GM18520 (cell line): ENCODE results near the gene WNT1.

ENCODE experiments used
- ATAC-seq: cut with Tn5 transposase; IDR thresholded peaks from one replicate; pipeline ENCODE4 v1.9.1; 2021; ENCODE audit not compliant: unreplicated experiment

Gene WNT1

DNA sequence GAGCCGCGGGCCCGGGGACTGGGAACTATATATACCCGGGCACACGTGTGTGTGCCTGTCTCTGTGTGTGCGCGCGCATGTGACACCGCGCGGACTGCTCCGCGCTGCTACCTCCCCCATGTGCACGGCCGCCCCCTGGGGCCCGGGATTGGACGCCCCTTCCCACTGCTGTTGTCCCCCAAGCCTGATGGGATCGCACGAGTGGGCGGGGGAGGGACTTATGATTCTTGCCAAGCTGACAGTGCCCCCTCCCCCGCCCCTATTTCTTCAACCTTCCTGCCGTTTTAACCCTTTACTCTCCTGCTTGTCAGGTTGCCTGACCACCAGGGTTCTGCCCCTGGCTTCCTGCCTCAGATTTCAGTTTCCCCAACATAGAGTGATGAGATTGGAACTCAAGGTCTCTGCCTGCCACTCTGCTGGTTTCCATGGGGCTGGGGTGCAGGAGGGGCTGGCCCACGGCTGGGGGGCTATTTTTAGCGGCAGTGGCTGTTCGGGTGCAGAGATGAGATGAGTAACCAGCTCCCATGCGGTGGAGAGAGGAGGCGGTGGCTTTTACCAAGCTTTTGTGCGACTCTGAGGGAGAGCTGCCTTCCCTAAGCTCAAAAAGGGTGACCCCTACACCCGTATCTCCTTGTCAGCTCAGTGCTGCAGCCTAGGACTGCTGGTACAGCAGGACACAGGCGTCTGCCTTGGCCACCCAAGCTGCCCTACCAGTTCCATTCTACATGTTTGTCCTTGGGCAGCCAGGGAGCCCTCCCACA is 21.4 kb downstream of the WNT1 start, which contains the start of gene DDN:
DDN (minus strand) TSS at position 5 of the 761 bp plus-strand sequence. CDS start 88 bp downstream, outside the sequence.
- no peak for ATAC-seq

DNA sequence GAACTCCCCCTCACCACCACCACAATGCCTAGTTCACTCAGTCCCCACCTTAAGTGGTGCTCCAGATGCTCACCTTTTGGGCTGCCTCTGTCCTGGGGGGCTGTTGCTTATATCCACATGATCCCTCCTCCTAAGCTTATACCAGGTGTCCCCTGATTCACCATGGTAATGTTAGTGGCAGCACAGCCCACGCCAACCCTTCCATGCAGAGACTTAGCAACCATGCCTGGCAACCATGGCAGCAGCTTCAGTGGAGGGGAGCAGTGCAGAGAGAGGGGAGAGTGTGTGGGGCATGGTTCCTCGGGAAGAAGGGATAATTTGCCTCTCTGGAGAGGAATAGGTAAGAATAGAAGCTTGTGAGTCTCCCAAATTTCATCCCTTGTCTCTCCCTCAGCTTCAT is 22.2 kb downstream of the WNT1 start:
- no peak for ATAC-seq

DNA sequence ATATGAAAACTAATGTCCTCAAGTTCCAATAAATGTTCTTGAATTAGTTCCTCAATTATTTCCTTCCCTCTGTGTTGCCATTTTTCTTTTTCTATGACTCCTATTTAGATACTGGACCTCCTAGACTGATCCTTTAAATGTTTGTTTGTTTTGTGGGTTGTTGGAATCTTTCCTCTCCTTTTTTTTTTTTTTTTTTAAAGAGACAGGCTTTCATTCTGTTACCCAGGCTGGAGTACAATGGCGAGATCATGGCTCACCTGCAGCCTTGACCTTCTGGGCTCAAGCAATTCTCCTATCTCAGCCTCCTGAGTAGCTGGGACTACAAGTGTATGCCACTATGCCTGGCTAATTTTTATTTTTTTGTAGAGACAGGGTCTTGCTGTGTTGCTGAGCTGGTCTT is 30.8 kb downstream of the WNT1 start:
- ATAC-seq: no peak

DNA sequence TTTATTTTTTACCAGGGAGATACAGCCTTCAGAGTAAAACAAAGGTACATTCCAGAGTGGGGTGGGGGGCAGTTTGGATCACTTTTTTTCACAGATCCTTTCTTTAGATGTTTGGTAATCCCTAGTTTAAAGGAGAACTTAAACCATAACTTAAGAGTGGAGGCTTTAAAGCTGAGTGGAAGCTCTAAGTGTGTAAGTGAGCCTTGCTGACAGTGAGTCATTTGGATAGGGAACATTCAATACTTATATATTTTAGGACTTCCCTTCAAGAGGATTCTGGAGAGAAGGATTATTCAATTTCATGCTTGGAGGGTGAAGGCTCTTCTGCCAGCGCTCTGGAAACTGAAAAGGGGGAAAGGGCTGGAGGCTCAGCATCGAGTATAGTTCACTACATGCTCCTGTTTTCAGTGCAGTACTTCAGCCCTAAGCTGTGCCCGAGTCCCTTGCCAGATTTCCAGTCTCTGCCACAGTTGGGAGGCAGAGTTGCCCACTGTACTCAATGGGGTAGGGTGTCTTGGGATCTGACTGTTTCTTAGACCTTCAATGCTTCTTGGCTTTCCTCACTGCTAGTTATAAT is 32.1 kb downstream of the WNT1 start:
- no peak for ATAC-seq

DNA sequence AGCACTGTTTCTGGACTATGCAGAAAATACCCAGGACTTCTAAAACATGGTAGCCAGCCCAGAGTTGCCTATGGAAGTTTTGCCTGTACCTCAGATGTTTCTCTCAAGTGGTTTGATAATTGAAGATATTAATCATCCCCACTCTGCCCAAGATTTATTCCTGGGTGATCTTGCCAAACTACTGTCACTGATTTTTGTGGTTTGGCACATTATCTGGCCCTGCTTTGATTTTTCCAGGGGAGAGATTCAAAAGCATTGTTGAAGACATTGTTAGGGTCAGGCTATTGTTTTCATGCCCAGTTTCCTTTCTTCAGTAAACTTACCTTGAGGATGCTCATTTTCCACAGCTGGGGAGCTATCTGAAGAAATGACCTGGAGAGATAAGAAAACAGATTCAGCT is 34.6 kb downstream of the WNT1 start:
- ATAC-seq: no peak

DNA sequence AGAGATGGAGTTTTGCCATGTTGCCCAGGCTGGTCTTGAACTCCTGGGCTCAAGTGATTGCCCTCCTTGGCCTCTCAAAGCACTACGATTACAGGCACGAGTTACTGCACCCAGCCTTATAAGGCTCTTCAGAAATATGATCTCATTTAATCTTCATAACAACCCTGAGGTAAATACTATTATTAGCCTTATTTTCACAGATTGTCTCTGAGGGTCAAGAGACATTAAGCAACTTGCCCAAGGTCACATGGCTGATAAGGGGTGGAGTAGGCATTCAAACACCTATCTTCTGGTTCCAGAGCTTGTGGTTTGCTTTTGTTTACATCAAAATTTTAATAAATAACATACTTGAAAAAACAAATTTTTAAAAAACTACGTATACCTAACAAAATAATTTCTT is 35.3 kb downstream of the WNT1 start:
- no peak for ATAC-seq

DNA sequence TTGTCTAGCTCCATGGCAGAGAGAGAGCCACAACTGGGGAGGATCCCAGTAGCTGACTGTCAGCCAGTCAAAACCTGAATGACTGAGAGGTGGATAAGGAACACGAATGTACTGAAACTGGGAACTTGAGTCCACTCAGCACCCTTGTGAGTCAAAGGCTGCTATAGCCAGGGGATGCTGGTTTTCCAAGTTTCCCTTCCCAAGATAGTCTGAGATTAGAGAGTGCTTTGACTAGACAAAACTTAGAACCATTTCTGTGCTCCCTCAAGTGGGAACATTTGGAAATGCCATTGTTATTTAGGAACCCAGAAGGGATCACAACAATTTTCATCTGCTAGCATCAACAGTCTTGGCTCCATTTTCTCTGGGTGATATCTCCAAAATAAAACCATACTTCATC is 36.4 kb downstream of the WNT1 start:
- ATAC-seq: no peak

DNA sequence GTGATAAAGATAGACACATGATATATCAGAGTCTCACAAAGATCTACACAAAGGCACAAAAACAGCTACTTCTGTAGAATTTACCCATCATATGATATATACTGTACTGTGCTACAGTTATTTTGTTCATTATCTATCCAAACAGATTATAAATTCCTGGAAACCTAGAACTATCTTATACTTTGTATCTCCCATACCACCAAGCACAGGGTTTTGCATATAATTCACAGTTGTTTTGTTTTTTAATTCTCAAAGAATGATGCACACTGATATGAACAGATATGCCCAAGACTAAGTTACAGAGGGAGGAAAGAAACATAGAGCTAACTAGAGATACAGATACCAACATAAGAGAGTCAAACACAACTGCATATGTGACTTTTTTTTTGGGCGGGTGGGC is 37.1 kb downstream of the WNT1 start:
- ATAC-seq: no peak

DNA sequence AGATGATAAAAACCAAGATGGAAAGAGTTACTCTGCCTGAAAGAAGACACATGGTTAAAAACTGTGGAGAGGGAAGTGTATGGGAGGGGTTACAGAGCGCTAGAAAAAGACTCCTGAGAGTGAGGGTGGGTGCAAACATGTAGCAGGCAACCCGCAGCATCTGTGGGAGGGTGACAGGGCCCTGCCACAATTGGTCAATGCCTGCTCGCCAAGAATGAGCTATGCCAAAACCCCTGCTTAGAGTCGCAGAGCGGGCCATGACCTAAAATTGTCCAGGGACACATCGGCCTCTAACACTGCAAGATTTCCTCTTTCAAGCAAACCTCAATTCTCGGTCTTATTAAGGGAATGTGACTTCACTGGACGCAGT is 39.8 kb downstream of the WNT1 start:
- peak; percentile 1 for ATAC-seq

DNA sequence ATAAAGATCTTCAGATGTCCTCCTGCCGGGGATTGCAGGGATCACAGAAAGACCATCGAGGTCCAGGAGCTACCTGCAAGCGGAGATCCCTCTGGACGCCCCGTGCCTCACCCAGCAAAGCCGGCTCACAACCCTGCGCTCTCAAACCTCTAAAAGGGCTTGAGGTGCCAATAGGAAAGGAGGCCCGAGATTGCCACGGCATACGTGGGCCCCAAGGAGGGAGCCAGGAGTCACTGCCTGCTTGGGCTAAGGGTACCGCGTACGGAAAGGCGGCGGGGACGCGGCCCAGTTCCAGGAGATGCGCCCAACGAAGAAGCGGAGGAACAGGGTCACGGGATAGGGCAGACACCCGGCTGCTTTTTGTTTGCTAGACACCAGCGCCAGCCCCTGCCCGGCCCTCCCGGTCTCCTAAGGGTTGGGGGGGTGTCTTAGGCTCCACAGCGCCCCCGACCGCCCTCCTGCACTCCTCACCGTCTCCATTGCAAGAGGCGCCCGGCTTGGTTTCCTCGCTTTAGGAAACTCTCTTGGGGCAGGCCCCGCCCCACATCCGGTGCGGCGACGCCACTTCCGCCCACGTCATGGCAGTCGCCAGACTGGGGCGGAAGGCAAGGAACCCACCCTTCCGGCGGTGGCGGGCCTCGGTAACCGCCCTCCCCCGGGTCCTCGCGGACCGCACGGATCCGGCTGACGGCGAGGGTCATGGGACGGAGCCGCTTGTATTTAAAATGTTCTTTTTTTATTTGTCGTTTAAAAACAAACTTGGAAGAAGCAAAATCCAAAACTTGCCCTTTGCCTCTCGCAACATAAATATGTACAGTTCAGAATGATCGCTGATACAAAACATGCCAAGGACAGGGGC is 40.4 kb downstream of the WNT1 start, which contains the start of gene PRKAG1:
PRKAG1 (minus strand) TSS at position 516 of the 859 bp plus-strand sequence; CDS start at position 480, 36 bp downstream.
- peak; percentile 87 for ATAC-seq

DNA sequence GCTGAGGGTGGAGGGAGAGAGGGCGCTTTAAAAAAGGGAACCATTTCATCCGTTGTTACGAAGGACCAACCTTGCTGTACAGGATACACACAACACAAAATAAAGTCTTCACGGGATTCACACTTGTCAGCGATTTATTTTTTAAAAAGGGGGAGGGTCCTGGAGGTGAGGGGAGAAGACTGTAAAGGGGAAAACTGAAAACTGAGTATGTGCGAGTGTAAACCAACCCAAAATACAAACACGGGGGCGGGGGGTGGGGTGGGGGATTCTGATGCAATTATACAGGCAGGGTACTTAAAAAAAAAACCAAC is 41.0 kb downstream of the WNT1 start:
- ATAC-seq: peak; percentile 5

DNA sequence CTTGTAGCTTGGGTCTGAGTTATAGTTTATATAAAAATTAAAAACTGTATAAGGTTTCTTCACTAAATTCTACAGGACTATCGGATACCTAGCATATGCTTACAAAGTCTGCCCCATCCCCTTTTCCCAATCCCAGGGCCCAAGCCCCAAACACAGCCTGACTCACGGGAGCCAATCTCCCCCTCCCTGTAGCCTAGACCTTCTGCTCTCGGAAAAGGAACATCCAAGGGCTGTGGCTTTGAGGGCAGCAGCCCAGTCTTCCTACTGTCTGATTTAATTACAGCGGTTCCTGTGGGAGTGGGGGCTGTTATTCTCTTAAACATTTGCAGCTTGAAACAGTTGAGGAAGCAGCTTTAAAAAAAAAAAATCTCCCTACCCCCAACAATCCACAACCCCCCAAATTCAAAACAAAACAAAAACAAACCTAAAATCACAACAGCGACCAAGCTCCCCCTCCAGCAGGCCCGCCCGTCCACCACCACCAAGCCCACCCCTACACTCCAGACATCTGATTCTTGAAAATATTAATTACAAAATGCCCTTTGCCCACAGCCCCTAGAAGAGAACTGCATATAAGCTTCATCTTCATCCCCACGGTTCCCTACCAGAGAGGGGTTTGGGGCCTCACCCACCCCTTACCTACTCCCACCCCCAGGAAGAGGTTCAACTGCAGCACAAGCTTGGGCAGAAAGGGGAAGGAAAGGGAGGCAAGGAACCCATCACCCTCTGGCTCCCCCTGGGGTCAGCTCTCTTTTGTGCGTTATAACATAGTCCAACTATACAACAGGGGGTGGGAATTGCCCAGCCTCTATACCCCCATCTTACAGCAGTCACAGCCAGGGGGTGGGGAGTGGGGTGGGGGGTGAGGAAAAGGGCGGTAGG is 41.6 kb downstream of the WNT1 start:
- ATAC-seq: no peak

DNA sequence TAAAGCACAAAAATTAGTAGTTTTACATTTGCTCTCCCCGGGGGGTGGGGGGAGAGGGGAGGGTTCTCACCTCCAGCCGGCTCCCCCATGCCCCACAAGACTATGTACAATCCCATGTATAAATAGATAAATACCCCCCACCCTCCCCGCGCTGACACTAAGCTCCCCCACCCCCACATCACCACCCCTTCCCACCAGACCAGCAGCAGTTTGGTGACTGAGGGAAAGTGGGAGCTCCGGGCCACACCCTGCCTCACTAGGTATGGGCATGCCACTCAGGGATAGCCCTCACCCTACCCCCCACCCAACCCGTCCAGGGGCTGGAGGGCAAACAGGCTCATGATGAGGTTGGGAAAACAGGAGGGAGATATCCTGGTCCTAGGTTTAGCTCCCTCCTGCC is 42.3 kb downstream of the WNT1 start:
- no peak for ATAC-seq

DNA sequence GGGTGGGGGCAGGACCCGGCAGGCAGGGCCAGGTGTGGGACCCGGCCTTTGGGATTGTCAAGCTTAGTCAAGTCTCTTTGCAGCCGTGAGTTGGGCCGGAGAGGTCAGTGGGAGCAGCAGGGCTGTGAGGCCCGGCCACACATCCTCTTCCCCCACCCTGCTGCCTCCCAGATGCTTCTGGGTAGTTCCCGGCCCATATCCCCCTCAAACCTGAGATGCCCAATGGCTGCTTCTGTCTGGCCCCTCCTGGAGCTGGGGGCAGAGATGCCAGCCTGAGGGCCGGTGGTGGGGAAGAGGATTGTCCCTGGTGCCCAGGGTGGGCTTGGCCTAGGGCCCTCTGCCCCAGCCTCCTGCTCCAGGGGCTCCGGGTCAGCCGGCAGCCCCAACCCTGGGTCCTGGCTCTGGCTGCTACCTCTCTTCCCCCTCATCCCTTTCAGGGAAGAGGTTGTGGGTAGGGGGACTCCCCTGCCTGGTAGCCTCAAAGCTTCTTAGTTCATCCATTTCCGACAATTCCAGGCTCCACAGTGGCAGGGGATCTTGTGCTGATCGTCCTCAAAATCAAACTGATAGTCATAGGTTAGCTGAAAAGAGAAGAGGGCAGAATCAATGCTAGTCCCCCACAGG is 43.3 kb downstream of the WNT1 start:
- no peak for ATAC-seq

DNA sequence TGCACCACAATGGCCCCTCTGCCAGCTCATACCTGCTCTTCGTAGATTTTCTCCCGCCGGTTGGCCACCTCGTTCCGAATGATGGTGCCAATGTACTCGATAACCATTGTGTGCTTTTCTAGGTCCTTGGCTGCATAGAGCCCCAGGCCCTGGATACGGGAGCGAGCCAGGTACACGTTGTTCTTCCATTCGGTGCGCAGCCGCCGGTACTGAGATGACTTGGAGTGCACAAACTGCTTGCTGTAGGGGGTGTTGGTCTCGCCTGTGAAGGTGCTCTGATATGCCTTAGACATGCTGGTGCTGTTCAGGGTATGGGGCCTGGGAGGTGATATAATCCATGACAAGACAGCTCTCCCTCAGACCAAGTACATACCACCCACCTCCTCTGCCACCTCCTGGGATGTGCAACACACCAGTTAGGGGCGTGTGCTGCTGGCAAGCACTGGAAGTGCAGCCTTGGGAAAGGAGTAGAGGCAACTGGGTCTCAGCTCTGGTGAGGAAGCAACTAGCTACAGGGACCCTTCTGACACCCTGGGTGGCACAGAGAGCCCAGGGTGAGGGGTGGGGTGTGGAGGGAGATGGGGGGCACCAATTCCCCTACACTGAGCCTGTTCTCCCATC is 44.5 kb downstream of the WNT1 start:
- ATAC-seq: no peak

DNA sequence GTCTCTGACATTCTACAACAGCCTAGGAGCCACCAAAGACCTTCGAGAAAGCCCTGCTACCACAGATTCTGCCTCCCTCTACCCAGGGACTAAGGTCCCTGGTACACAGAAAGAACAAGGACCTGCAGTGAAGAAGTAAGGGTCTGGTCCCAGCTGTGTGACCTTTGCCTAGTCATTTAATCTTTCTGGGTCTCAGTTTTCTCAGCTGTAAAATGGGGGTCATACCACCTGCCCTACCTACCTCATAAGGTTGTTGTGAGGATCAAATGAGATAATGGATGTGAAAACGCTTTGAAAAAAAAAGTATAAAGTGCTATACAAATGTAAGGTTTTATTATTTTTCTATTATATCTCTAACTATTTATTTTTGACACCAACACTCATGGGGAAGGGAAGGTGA is 45.7 kb downstream of the WNT1 start:
- no peak for ATAC-seq

DNA sequence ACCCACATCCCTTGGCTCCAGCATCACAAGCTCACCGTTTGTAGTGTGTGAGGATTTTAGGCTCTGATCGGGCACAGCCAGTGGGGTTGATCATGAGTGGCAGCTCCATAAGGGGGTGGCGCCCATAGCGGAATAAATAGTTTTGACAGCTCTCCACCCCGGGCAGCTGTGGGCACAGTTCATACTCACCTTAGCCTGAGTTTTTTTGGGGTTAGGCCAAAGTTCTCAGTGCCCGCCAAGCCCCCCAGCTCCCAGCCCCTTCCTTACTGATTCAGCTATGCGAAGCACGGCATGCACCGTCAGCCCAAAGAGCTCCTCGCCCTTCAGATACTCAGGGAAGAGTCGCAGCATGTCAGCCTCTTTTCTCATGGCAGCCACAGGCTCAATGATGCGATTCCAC is 46.4 kb downstream of the WNT1 start:
- ATAC-seq: no peak

DNA sequence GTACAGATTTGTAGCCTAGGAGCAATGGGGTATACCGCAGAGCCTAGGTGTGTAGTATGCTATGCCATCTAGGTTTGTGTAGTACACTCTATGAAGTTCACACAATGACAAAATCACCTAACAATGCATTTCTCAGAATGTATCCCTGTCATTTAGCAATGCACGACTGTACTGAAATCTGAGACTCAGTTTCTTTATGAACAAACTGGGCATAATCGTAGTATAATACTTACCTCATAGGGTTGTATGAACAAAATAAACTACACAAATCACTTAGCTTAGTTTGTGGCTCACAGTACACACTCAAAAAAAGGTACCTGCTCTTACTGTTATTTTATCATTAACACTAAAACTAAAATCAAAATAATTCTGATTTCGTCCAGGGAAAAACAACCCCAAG is 47.3 kb downstream of the WNT1 start:
- ATAC-seq: no peak

DNA sequence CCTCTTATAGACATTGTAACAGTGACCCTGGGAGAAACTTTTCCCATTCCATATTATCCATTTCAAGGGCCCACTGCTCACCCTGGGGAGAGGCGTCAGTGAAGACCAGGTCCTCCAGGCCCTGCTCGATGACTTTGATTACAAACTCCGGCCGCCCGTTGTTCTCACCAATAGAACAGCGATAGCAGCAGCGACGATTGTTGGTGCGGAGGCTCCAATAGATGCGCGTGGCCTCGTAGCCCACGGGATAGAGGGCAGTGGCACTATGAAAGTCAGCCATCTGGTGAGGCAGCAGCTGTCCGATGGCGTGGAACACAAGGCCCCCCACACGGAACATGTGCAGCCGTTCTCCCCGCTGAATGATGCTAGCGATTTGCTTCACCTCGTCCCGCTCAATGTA is 48.0 kb downstream of the WNT1 start:
- ATAC-seq: no peak
